Measurements from ENCODE around the gene TRIM33. TPM values are rescaled to one million over a fixed set of nuclear protein-coding genes. Genes with fewer than 3 reads are reported as not detected.
"Not testable (repeated sequence)": the region's sequence is repeated elsewhere in the genome, so short reads cannot be mapped to it uniquely, and the experiment has no call there.

Gene TRIM33
- total and polyA plus RNA-seq, 4 donors, result 5.6 to 42.8 (median 30.4) TPM

DNA sequence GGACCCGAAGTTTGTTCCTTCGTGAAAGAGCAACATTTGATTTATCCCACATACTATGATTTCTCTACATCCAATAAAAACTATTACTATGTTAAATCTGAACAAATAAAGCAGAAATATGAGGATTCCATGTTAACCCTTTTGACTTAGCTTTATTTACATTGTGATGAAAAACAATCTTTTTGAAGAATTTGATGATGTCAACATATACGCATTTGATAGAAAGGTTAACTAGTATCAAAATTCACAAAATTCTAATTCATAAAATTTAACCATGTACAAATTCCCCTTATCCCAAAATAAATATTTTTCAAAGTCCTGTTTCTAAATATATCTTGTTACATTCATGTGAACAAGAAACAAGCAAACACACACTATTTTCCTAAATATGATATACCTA, 74.2 kb downstream of the TRIM33 start:
- no peaks in the 10 kb centered on the region for H3K4me1 ChIP-seq (ENCODE audit: control insufficient read depth in 1 of 2, insufficient read depth in 2 of 2, low read length in 2 of 2)
- no peaks in the 10 kb centered on the region for H3K36me3 ChIP-seq (ENCODE audit: control insufficient read depth in 1 of 2, insufficient read depth in 2 of 2, low read length in 1 of 2)
- DNase-seq (no peak), ATAC-seq (ENCODE audit: low FRiP score) (no peak)
- intact Hi-C loops (cut with DNase I), result no loop called here
- WGBS, 2 donors, result 80 to 84% methylated on average over 3 of the region's 3 CpGs
- no peak overlapping the region for H3K4me3 ChIP-seq (ENCODE audit: low read length in 2 of 2)
- H3K27me3 ChIP-seq (ENCODE audit: control insufficient read depth in 1 of 2, insufficient read depth in 2 of 2, low read length in 1 of 2), result no peaks in the 10 kb centered on the region
- no peaks in the 10 kb centered on the region for H3K9me3 ChIP-seq (ENCODE audit: control insufficient read depth, low read length)
- H3K27ac ChIP-seq (ENCODE audit: low read depth in 1 of 2, low read length in 2 of 2), result no peak overlapping the region

DNA sequence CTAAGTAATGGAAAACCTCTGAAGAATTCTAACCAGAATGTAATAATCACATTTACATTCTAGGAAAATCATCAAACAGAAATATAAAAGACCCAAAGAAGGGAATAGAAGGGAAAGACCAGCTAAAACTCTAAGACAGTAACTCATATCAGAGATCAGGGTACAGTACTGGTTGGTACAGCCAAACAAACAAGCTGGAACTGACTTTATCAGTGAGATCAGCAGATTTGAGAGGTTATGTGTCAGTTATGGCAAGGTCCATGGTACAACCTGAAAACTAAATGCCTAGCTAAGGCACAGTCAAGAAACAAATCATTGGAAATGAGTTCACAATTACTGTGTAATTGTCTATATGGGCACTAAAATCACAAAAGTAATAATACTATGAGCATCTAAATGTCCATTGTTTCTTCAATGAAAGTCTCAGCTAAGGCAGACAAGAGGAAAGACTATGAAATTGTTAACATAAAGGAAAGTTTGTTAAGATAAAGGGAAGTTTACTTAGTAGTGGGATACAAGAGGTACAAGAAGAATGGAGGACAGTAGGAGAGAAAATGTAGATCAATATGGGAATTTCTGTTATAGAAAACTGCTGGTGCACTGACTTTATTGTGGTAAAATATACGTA, 75.8 kb downstream of the TRIM33 start:
- no peak for ATAC-seq (ENCODE audit: low FRiP score)
- Histone ChIP-seq H3K36me3 (ENCODE audit: control insufficient read depth in 1 of 2, insufficient read depth in 2 of 2, low read length in 1 of 2) (no peaks in the 10 kb centered on the region), H3K9me3 (ENCODE audit: control insufficient read depth, low read length) (no peaks in the 10 kb centered on the region), H3K4me1 (ENCODE audit: control insufficient read depth in 1 of 2, insufficient read depth in 2 of 2, low read length in 2 of 2) (no peaks in the 10 kb centered on the region), H3K27ac (ENCODE audit: low read depth in 1 of 2, low read length in 2 of 2) (no peak overlapping the region), H3K27me3 (ENCODE audit: control insufficient read depth in 1 of 2, insufficient read depth in 2 of 2, low read length in 1 of 2) (no peaks in the 10 kb centered on the region), H3K4me3 (ENCODE audit: low read length in 2 of 2) (no peak overlapping the region)
- 90 to 97% methylated on average over 1 of the region's 1 CpG for WGBS, 2 donors
- intact Hi-C loops (cut with DNase I), result no loop called here
- no peak for DNase-seq

DNA sequence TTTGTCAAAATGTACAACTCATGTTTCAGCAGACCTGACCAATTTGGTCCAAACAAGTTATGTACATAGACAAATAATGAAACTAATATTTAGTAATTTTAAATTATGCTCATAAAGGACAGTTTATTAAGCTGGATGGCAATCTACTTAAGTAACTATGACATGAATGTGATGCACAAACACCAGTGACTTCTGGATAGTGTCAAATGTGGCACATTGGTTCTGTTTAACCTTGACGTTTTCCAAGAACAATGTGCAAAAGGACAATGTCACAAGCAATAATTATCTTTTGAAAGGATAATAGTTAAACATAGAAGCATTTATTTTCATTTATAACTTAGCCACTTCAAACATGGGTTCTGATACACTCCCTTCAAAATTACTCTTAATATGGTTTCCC, 80.0 kb downstream of the TRIM33 start:
- 45 to 58% methylated on average over 1 of the region's 1 CpG for WGBS, 2 donors
- Histone ChIP-seq H3K4me1 (ENCODE audit: control insufficient read depth in 1 of 2, insufficient read depth in 2 of 2, low read length in 2 of 2) (no peaks in the 10 kb centered on the region), H3K9me3 (ENCODE audit: control insufficient read depth, low read length) (no peaks in the 10 kb centered on the region), H3K27me3 (ENCODE audit: control insufficient read depth in 1 of 2, insufficient read depth in 2 of 2, low read length in 1 of 2) (no peaks in the 10 kb centered on the region), H3K27ac (ENCODE audit: low read depth in 1 of 2, low read length in 2 of 2) (no peak overlapping the region), H3K4me3 (ENCODE audit: low read length in 2 of 2) (no peak overlapping the region), H3K36me3 (ENCODE audit: control insufficient read depth in 1 of 2, insufficient read depth in 2 of 2, low read length in 1 of 2) (no peaks in the 10 kb centered on the region)
- ATAC-seq (ENCODE audit: low FRiP score) (no peak), DNase-seq (no peak)
- intact Hi-C loops (cut with DNase I), result no loop called here

DNA sequence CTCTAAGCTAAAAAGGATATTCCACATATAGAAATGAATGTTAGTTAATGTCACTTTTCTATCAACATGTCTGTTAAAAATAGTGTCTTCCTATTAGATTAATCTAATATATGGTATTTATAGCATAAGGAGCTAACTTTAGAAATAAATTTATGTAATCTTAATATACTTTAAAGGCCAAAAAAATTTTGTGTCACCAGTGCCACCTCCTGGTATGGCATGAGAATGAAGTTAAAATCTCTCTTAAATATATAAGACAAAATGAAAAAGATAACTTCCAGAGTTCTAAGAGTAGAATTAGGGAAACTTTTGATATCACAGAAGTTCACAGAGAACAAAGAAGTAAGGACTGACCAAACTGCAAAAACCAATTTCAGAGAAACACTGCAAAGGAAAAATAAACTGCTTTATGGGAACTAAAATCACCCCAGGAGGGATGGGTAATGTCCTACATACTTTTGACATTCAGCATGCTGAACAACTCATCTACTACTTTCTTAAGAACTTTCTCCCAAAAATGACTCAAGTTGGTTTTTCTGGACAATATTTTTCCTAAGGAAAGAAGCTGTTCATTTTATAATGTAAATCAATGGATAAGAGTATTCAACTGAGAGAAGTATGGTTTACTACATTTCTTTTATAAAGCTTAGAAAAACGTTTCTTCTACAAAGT, 82.8 kb downstream of the TRIM33 start:
- Histone ChIP-seq H3K4me1 (ENCODE audit: control insufficient read depth in 1 of 2, insufficient read depth in 2 of 2, low read length in 2 of 2) (no peaks in the 10 kb centered on the region), H3K9me3 (ENCODE audit: control insufficient read depth, low read length) (no peaks in the 10 kb centered on the region), H3K4me3 (ENCODE audit: low read length in 2 of 2) (no peak overlapping the region), H3K36me3 (ENCODE audit: control insufficient read depth in 1 of 2, insufficient read depth in 2 of 2, low read length in 1 of 2) (peaks cover 3% of the 10 kb centered on the region in 2 donors), H3K27me3 (ENCODE audit: control insufficient read depth in 1 of 2, insufficient read depth in 2 of 2, low read length in 1 of 2) (no peaks in the 10 kb centered on the region), H3K27ac (ENCODE audit: low read depth in 1 of 2, low read length in 2 of 2) (no peak overlapping the region)
- DNase-seq (no peak), ATAC-seq (ENCODE audit: low FRiP score) (no peak)
- intact Hi-C loops (cut with DNase I), result loop anchor here (2.0 to 5.0 kb wide), 2 partner anchors 81 kb away; no protein-coding TSS in a partner anchor
- 61 to 73% methylated on average over 1 of the region's 1 CpG for WGBS, 2 donors

DNA sequence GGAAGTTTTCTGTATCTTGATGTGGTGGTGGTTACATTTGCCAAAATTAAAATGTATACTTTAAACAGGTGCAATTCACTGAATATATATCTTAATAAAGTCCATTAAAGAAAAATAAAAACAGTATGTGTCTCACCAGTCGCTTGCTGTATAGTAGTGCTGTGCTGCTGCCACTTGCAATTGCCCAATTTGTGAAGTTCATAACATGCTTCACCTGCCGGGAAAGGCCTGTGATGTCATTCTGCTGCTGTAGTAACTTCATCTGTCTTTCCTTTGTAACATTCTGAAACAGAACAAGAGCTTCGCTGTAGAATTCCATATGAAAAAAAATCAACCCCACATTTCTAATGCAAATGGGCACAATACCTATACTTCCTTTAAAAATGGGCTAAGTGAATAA, 83.4 kb downstream of the TRIM33 start:
- WGBS, 2 donors, result 74% methylated on average over 3 of the region's 3 CpGs

DNA sequence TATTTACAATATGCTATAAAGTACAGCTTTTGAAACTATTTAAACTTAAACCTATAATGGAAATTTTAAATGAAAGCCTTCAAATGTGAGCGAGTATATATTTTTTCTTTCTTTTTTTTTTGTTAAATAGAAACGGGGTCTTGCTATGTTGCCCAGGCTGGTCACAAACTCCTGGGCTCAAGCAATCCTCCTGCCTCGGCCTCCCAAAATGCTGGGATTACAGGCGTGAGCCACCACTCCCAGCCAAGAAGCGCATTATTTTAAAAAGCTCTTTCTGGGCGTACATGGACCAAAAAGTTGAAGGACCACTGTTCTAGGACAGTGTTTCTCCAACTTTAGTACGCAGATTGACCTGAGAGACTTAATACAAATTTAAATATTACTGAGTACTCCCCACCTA, 87.5 kb downstream of the TRIM33 start:
- intact Hi-C loops (cut with DNase I), result no loop called here
- 92 to 93% methylated on average over 7 of the region's 7 CpGs for WGBS, 2 donors
- ATAC-seq (ENCODE audit: low FRiP score), result no peak
- no peak for DNase-seq
- Histone ChIP-seq H3K27ac (ENCODE audit: low read depth in 1 of 2, low read length in 2 of 2) (no peak overlapping the region), H3K9me3 (ENCODE audit: control insufficient read depth, low read length) (no peaks in the 10 kb centered on the region), H3K4me1 (ENCODE audit: control insufficient read depth in 1 of 2, insufficient read depth in 2 of 2, low read length in 2 of 2) (no peaks in the 10 kb centered on the region), H3K4me3 (ENCODE audit: low read length in 2 of 2) (no peak overlapping the region), H3K36me3 (ENCODE audit: control insufficient read depth in 1 of 2, insufficient read depth in 2 of 2, low read length in 1 of 2) (peaks cover 3 to 11% of the 10 kb centered on the region in 2 donors), H3K27me3 (ENCODE audit: control insufficient read depth in 1 of 2, insufficient read depth in 2 of 2, low read length in 1 of 2) (no peaks in the 10 kb centered on the region)

More for the DNA sequence above, 83.4 kb downstream of the TRIM33 start:
- Histone ChIP-seq H3K27ac (ENCODE audit: low read depth in 1 of 2, low read length in 2 of 2) (no peak overlapping the region), H3K4me1 (ENCODE audit: control insufficient read depth in 1 of 2, insufficient read depth in 2 of 2, low read length in 2 of 2) (no peaks in the 10 kb centered on the region), H3K4me3 (ENCODE audit: low read length in 2 of 2) (no peak overlapping the region), H3K36me3 (ENCODE audit: control insufficient read depth in 1 of 2, insufficient read depth in 2 of 2, low read length in 1 of 2) (peaks cover 3% of the 10 kb centered on the region in 2 donors), H3K9me3 (ENCODE audit: control insufficient read depth, low read length) (no peaks in the 10 kb centered on the region), H3K27me3 (ENCODE audit: control insufficient read depth in 1 of 2, insufficient read depth in 2 of 2, low read length in 1 of 2) (no peaks in the 10 kb centered on the region)
- intact Hi-C loops (cut with DNase I), result loop anchor here (2.0 to 5.0 kb wide), 2 partner anchors 80 to 81 kb away; no protein-coding TSS in a partner anchor
- no peak for ATAC-seq (ENCODE audit: low FRiP score)
- DNase-seq, result no peak

DNA sequence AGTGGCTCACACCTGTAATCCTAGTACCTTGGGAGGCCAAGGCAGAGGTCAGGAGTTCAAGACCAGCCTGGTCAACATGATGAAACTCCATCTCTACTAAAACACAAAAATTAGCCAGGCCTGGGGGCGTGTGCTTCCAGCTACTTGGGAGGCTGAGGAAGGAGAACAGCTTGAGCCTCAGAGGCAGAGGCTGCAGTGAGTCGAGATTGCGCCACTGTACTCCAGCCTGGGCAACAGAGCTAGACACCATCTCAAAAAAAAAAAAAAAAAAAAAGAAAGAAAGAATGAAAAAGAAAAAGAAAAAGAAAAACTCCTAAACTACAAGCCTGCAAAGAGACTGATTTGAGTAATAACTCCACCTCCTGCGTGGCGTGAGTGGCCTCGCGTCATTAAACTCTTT, 92.1 kb downstream of the TRIM33 start:
- H3K4me1 ChIP-seq (ENCODE audit: control insufficient read depth in 1 of 2, insufficient read depth in 2 of 2, low read length in 2 of 2); H3K36me3 ChIP-seq (ENCODE audit: control insufficient read depth in 1 of 2, insufficient read depth in 2 of 2, low read length in 1 of 2); DNase-seq; H3K27me3 ChIP-seq (ENCODE audit: control insufficient read depth in 1 of 2, insufficient read depth in 2 of 2, low read length in 1 of 2); intact Hi-C loops (cut with DNase I); H3K4me3 ChIP-seq (ENCODE audit: low read length in 2 of 2); H3K9me3 ChIP-seq (ENCODE audit: control insufficient read depth, low read length); H3K27ac ChIP-seq (ENCODE audit: low read depth in 1 of 2, low read length in 2 of 2); ATAC-seq (ENCODE audit: low FRiP score): not testable (repeated sequence)
- 99% methylated on average over 7 of the region's 7 CpGs for WGBS, 2 donors

DNA sequence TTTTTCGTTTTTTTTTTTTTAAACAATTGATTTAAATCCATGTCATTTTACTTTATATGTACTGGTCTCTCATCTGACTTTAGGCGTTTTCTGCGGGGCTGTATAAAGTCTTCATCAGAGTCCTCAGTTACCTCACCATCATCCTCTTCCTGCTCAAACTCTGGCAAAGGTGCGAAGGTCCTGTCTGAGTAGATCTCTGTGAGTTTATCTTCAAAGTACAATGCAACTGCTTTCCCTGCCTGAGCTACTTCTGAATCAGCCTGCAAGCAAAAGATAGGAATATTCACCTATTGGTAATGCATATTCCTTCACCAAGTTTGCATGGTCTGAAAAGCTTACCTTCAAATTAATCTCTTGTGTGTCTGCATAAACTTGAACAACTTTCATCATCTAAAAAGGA, 113.4 kb downstream of the TRIM33 start:
- Histone ChIP-seq H3K4me1 (ENCODE audit: control insufficient read depth in 1 of 2, insufficient read depth in 2 of 2, low read length in 2 of 2) (no peaks in the 10 kb centered on the region), H3K4me3 (ENCODE audit: low read length in 2 of 2) (no peak overlapping the region), H3K36me3 (ENCODE audit: control insufficient read depth in 1 of 2, insufficient read depth in 2 of 2, low read length in 1 of 2) (no peaks in the 10 kb centered on the region), H3K27ac (ENCODE audit: low read depth in 1 of 2, low read length in 2 of 2) (no peak overlapping the region), H3K9me3 (ENCODE audit: control insufficient read depth, low read length) (no peaks in the 10 kb centered on the region), H3K27me3 (ENCODE audit: control insufficient read depth in 1 of 2, insufficient read depth in 2 of 2, low read length in 1 of 2) (no peaks in the 10 kb centered on the region)
- WGBS, 2 donors, result 85 to 88% methylated on average over 4 of the region's 4 CpGs
- no peak for DNase-seq
- intact Hi-C loops (cut with DNase I), result no loop called here
- no peak for ATAC-seq (ENCODE audit: low FRiP score)

DNA sequence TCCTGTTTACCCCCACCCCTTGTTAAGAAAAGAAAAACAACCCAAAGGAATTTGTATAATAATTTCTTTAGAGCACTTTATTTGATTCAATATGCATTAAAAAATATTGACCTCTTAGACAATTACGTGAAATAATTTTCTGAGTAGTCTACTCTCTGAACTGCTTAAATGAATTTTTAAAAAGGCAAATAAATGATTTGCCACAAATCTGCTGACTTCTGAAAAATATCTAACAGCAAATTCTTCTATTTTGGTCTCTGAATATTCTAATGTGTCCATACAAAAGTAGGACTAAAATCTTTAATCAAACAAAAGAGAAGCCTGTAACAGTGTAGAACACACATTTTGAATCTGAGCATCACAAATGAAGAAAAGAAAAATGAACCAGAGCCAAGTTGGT, 115.1 kb downstream of the TRIM33 start:
- H3K27me3 ChIP-seq (ENCODE audit: control insufficient read depth in 1 of 2, insufficient read depth in 2 of 2, low read length in 1 of 2), result no peaks in the 10 kb centered on the region
- ATAC-seq (ENCODE audit: low FRiP score) (no peak), DNase-seq (no peak)
- H3K9me3 ChIP-seq (ENCODE audit: control insufficient read depth, low read length), result no peaks in the 10 kb centered on the region
- no peaks in the 10 kb centered on the region for H3K36me3 ChIP-seq (ENCODE audit: control insufficient read depth in 1 of 2, insufficient read depth in 2 of 2, low read length in 1 of 2)
- WGBS, 2 donors, result 96 to 97% methylated on average over 1 of the region's 1 CpG
- H3K4me1 ChIP-seq (ENCODE audit: control insufficient read depth in 1 of 2, insufficient read depth in 2 of 2, low read length in 2 of 2), result no peaks in the 10 kb centered on the region
- H3K4me3 ChIP-seq (ENCODE audit: low read length in 2 of 2), result no peak overlapping the region
- intact Hi-C loops (cut with DNase I), result no loop called here
- H3K27ac ChIP-seq (ENCODE audit: low read depth in 1 of 2, low read length in 2 of 2), result no peak overlapping the region

All from aorta (tissue), 5 donors.